RWPE1 (cell line): ENCODE data around the gene MTFR1L.

Experiments used
- CTCF ChIA-PET: fragments of 350-600 bp; sonication (Branson Sonifier 250); formaldehyde crosslinking; extraction: SDS; loops from one replicate; lab custom pipeline; 2021; lab: Yijun Ruan, JAX
- POLR2A ChIA-PET: fragments of 400-600 bp; formaldehyde crosslinking; extraction: SDS; loops from one replicate; lab custom pipeline; 2020; ENCODE audit warnings: antibody characterized with exemption; ENCODE audit not compliant: low non-redundant PET; lab: Yijun Ruan, JAX
- DNase-seq: peaks from one replicate; pipeline ENCODE4 v3.0.0; 2012; ENCODE audit warnings: low spot score
- H3K27ac ChIP-seq: fragments of 450-650 bp; 2 replicates; pipeline ENCODE4 v1.5.1; 2017
- CTCF ChIP-seq: fragments of 450-650 bp; conservative IDR thresholded peaks from 2 replicates; pipeline ENCODE4 v1.5.1; 2017; ENCODE audit warnings: low read depth, mild to moderate bottlenecking

The MTFR1L gene

GRCh38 chr1:25826571-25826970 is 6.8 kb downstream of the MTFR1L start:
- DNase-seq = no peak
- ChIA-PET CTCF (interaction anchor here (1.1 kb wide), 1 partner anchor 66 kb away, joined by 4 read pairs; no protein-coding TSS in a partner anchor), POLR2A (interaction anchor here (0.6 kb wide), 1 partner anchor 155 kb away, joined by 3 read pairs; no protein-coding TSS in a partner anchor)
- peak overlapping the region; percentile 28; the same call in 1 of the 2 replicates for H3K27ac ChIP-seq
- no peak for TF ChIP-seq CTCF

GRCh38 chr1:25828491-25828890 is 8.7 kb downstream of the MTFR1L start:
- no peak for TF ChIP-seq CTCF
- CTCF ChIA-PET = interaction anchor here (0.5 to 0.7 kb wide), 4 partner anchors 9 to 404 kb away, joined by 3 read pairs; no protein-coding TSS in a partner anchor
- POLR2A ChIA-PET = no interaction called here
- no peak overlapping the region for H3K27ac ChIP-seq
- DNase-seq = no peak

DNA sequence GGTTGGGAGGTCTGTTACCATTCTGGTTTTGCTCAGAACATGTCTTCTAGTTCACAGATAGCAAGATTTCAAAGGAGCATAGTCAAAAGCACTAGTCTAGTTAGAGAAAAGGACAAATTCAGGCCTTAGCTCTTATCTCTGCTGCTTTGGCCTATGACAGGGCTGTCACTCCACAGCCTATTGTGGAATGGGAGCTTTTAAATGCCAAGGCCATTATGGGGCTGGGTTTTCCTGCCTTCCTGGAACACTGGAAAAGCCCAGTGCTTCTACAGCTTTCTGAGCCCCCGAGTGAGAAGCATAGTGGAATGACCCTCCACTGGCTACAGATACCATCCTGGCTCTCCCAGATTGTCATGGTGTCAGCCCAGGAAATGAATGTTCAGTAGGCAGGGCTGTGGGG is 9.3 kb downstream of the MTFR1L start:
- H3K27ac ChIP-seq = no peak overlapping the region
- no peak for TF ChIP-seq CTCF
- ChIA-PET POLR2A (no interaction called here), CTCF (interaction anchor here (0.6 to 0.7 kb wide), 2 partner anchors 8 to 1763 kb away, joined by 3 read pairs; no protein-coding TSS in a partner anchor)
- no peak for DNase-seq

DNA sequence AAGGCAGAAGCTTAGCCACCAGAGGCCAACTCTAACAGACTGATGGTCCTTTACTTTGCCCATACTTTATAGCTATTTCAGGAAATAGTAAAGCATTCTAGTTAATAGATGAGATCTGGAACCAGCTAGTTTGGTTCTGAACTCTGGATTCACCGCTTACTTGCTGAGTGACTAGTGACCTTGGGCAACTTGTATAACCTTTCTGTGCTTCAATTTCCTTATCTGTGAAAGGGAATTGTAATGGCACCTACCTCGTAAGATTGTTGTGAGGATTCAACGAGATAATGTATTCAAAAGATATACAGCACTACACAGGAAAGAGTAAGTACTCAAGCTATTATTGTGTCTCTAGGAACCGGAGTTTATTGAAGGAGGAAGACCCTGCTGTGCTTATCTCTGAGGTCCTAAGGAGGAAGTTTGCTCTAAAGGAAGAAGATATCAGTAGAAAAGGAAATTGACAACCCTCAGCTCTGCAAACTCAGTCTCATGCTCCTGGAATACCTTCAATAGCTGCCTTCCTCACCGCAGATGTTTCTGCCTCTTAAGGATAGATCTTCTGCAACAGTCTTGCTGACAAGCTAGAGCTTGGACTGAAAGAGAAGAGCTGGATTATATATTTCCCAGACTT is 11.9 kb downstream of the MTFR1L start:
- ChIA-PET CTCF (interaction anchor here (0.5 kb wide), 1 partner anchor 24 kb away, joined by 4 read pairs; no protein-coding TSS in a partner anchor), POLR2A (interaction anchor here (0.6 kb wide), 1 partner anchor 23 kb away, joined by 3 read pairs; no protein-coding TSS in a partner anchor)
- TF ChIP-seq CTCF = no peak
- H3K27ac ChIP-seq = no peak overlapping the region
- no peak for DNase-seq

DNA sequence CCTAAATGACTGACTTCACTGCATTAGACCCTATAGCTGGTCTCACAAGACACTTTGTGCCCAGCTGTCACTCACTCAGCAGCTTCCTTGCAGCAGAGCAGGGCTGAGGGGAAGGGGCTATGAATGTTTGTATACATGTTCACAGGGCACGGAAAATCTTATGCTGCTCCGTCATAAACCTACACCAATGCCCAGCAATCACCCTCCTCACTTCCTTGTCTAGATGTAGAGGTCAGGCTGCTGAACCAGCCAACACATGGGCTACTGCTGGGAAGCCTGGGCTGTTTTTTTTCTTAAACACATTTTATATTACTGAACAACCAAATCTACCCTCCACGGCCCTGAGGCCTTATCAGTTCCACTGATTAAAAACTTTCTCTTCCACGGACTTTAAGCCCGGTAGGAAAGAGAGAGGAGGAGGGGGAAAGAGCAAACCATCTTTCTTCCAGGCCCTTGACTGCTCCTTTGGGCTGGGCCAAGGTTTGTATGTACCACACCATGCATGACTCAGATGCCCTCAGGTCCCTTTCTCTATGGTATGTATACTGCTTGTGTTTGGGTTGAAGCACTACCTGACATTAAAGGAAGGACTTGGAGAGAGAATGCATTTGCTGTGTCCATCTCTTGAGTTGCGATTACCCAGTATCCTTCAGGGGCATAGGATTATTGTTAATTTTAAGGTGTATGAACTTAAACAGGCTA is 12.7 kb downstream of the MTFR1L start:
- no peak overlapping the region for H3K27ac ChIP-seq
- no peak for TF ChIP-seq CTCF
- CTCF ChIA-PET = interaction anchor here (1.1 kb wide), 1 partner anchor 9 kb away, joined by 5 read pairs; no protein-coding TSS in a partner anchor
- peak; percentile 41 for DNase-seq
- POLR2A ChIA-PET = no interaction called here

DNA sequence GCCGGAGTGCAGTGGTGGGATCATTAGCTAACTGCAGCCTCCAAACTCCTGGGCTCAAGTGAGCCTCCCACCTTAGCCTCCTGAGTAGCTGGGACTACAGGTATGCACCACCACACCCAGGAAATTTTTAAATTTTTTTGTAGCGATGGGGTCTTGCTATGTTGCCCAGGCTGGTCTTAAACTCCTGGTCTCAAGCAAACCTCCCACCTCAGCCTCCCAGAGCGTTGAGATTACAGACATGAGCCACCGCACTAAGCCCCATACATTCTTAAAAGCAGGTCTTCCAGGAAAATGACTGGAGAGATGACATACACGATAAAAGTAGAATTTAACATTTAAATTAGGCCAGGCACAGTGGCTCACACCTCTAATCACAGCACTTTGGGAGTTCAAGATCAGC is 13.4 kb downstream of the MTFR1L start:
- TF ChIP-seq CTCF = no peak
- ChIA-PET CTCF (interaction anchor here (0.6 to 1.1 kb wide), 3 partner anchors 8 to 19 kb away, joined by 3 to 5 read pairs (median 4); no protein-coding TSS in a partner anchor), POLR2A (no interaction called here)
- DNase-seq = no peak
- H3K27ac ChIP-seq = no peak overlapping the region
